ENCODE measurements around the gene AHNAK. TPM values are rescaled to one million over a fixed set of nuclear protein-coding genes. Genes with fewer than 3 reads are reported as not detected.

The AHNAK gene
- total RNA-seq, 1 experiment from 2014 or later: 11.3 TPM

DNA sequence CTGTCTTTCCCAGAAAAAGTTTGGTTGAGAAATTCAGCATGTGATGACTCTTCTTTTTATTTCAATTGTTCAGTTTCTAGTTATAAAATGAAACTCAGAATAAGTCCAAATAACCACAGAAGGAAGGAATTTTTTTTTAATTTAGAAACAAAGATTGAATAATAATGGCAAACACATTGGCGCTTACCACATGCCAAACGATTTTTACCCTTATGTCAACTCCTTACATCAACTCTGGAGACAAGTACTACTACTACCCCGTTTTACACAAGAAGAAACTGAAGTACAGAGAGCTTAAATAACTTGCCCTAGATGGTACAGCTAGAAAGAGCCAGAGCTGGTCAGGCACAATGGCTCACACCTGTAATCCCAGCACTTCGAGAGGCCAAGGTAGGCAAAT is 52.4 kb downstream of the AHNAK start:
- DNase-seq (ENCODE audit: low read depth, low spot score): no peak
- in situ Hi-C loops (cut with HindIII; ENCODE audit: low pct_unique_long_range_greater_than_20kb, low sequenced_read_pairs): no loop called here

DNA sequence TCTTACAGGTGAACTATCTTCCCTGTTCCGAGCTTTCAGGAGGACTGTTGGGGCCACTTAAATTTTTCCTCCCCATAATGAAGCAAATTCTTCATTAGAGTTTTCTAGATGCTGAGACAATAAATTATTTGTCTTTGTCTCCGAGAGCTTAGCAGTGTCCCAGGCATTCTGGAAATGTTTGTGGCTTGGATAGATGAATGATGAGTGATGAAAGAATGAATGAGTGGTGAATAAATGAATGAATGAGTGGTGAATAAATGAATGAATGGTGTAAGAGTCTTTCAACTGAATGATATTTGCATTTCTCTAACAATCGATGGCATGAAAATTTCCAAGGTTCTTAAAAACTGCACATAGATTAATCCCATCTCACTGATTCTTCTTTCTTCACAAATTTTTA is 52.8 kb downstream of the AHNAK start:
- no peak for DNase-seq (ENCODE audit: low read depth, low spot score)
- in situ Hi-C loops (cut with HindIII; ENCODE audit: low pct_unique_long_range_greater_than_20kb, low sequenced_read_pairs): no loop called here

DNA sequence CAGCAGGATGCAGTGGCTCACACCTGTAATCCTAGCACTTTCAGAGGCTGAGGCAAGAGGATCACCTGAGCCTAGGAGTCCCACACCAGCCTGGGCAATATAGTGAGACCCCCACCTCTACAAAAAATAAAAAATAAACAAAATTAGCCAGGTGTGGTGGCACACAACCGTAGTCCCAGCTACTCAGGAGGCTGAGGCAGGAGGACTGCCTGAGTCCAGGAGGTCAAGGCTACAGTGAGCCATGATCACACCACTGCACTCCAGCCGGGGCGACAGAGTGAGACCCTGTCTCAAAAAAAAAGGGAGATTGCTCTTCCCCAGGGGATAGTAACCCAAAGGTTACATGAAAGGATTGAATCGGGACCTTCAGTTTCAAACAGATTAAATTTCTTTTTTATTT is 54.0 kb downstream of the AHNAK start:
- DNase-seq (ENCODE audit: low read depth, low spot score): no peak
- in situ Hi-C loops (cut with HindIII; ENCODE audit: low pct_unique_long_range_greater_than_20kb, low sequenced_read_pairs): no loop called here

DNA sequence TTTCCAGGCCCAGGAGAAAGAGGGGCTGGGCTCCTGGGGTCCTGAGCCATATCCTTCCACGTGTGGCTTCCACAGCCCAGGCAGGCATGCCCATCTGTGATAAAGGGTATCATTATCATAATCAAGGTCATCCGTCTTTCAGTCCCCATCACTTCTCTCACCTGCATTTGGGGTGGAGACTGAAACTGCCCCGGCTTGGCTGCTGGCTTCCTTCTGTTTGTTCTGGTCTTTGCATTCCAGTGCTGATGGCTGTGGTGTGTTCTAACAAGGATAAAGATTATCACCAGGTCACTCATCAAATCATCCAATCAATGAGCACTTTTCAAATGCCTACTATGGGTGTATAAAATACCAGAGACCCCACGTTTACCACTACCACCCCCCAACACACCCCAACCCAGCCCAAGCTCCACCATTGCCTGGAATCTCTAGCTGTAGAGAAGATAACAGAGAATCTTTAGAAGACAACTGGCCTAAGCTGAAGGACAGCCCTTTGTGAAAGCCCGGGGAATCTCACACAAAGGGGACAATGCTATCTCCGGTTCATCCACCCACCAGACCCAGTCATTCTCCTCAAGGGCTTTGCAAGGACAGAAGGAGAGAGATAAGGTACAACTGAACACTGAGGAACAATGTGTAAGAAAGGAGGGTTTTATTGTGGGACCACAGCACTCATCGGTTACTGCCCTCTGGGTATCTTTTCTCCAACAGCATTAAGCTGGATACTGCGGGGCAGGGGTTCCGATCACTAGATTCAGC is 54.9 kb downstream of the AHNAK start:
- in situ Hi-C loops (cut with HindIII; ENCODE audit: low pct_unique_long_range_greater_than_20kb, low sequenced_read_pairs): no loop called here
- no peak for DNase-seq (ENCODE audit: low read depth, low spot score)

DNA sequence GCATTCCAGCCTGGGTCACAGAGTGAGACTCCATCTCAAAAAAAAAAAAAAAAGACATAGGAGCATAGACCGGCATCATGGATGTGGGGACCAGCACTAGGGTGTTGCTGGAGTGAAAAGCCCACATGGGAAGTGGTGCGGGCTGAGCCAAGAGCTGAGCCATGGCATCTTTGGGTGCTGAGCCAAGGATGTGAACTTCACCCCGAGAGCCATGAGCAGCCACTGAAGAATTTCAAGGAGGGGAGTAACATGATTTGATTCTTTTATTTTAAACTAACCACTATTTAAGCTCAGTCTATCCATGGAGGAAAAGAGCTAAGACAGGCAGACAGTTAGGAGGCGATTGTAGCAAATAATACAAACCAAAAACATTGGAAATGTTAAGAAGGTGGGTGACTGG is 57.4 kb downstream of the AHNAK start:
- in situ Hi-C loops (cut with HindIII; ENCODE audit: low pct_unique_long_range_greater_than_20kb, low sequenced_read_pairs): no loop called here
- DNase-seq (ENCODE audit: low read depth, low spot score): no peak

DNA sequence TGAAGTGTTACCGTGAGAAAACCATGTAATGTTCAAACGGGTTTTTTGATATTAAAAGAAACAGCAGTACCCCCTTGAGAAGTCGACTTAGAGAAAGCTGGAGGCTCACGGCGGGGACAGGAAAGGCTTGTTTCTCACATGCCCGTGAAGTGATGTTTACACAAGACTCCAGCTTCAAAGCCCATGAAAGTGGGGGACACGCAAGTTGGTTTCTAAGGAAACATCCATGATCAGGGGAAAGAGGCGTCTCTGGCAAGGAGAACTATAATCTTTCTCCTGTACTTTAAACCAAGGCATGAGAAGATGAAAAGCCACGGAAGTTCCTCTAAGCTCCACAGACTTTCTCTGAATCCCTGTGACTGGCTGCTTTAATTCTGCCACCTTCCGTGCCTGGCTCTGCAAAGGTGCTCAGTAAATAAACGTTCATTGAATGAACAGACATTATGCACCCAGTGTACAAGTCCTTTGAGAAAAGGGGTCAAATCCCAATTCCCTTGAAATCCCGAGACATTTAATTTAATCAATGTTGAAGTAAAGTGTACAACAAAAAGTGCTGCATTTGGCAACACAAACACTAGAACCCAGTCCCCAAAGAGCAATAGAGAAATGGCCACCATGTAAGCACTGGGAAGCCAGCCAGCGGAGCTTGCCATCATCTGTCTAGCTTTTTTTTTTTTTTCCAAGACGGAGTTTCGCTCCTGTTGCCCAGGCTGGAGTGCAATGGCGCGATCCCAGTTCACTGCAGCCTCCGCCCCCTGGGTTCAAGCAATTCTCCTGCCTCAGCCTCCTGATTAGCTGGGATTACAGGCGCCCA is 58.7 kb downstream of the AHNAK start:
- in situ Hi-C loops (cut with HindIII; ENCODE audit: low pct_unique_long_range_greater_than_20kb, low sequenced_read_pairs): no loop called here
- DNase-seq (ENCODE audit: low read depth, low spot score): no peak

DNA sequence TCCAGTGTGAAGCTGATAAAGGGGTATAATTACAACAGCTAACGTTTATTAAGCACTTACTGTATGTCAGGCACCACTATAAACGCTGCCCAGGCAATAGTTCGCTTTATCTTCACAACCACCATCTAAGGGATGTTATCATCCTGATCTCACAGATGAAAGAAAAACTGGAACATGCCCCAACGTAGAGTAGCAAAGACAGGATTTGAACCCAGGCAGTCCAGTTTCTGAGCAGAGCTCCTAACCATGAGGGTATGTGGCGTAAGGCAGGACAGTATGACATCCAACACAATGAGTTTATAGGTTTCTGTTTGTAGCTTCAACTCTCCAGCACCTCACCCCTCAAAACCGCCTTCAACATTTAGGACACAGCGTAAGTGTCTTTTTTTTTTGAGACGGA is 59.5 kb downstream of the AHNAK start:
- no peak for DNase-seq (ENCODE audit: low read depth, low spot score)
- in situ Hi-C loops (cut with HindIII; ENCODE audit: low pct_unique_long_range_greater_than_20kb, low sequenced_read_pairs): no loop called here

DNA sequence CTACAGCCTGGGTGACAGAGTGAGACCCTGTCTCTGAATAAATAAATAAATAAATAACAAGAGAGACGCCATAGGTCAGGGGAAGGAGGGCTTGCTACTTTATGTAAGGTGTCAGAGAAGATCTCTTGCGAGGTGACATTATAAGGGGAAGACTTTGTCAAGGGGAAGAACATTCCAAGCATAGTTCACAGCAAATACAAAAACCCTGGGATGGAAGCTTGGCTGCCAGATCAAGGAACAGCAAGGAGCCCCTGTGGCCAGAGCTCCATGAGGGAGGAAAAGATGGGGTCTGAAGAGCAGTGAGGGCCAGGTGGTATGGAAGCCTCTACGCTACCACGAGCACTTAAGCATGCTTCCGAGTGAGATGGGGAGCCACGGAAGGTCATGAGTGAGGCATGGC is 62.3 kb downstream of the AHNAK start:
- no peak for DNase-seq (ENCODE audit: low read depth, low spot score)
- in situ Hi-C loops (cut with HindIII; ENCODE audit: low pct_unique_long_range_greater_than_20kb, low sequenced_read_pairs): no loop called here

DNA sequence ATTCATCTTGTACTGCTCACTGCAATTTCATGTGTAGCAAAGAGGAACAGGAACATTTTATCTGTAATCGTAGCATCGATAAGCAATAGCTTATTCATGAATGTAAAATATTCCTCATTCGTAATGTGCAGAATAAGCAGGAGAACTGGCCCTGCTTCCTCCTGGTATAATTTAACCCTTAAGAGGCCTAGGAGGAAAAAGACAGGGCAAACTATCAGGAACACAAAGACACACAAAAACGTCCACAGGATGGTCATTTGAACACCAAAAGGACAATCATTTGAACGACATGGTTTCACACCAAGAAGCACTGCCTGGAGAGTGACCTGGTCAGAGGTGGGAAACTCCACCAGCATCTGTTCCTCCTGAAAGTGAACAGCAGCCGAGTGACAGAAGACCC is 63.9 kb downstream of the AHNAK start:
- in situ Hi-C loops (cut with HindIII; ENCODE audit: low pct_unique_long_range_greater_than_20kb, low sequenced_read_pairs): no loop called here

DNA sequence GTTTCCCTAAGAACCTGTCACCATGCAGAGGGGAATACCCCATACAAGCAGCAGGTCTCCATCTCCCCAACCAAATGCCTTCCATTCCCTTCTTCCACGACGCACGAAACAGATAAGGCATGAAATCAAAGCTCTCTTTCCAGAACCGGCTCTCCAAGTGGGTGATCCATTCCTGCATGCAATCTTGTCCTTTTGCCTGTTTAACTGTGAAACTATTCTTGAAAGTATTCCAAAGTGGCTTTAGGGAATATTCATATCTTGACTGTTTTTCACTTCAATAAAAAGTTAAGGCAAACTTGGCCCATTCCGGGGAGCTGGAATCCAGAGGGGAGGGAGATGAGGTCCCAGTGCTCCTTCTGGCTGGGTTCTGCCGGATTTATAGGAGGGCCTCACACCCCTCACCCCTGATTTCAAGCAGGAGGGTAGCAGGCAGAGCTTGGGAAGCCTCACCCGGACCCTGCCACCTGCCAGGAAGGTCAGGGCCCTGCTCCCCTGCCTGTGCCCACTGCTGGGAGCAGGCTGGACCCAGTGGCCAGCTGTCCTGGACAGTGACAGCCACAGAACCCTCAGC is 66.9 kb downstream of the AHNAK start:
- no peak for DNase-seq (ENCODE audit: low read depth, low spot score)
- in situ Hi-C loops (cut with HindIII; ENCODE audit: low pct_unique_long_range_greater_than_20kb, low sequenced_read_pairs): no loop called here

More for the DNA sequence above, 63.9 kb downstream of the AHNAK start:
- no peak for DNase-seq (ENCODE audit: low read depth, low spot score)

DNA sequence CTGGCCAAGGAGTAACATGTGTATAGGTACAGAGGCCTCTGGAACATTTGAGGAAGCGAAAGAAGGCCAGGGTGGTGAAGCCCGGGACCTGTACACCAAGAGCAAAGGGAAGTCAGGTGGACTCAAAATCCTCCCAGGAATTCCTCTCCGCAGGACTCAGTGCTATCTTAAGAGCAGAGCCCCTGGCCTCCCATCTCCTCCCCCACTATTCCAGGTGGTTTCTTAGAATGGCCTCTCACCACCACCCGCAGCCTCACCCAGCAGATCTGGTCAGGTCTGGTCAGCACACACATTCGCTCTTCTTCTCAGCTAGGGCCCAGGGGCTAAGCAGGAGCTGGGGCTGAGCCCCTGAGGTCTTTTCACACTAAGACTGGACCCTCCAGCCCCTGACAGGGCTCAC is 68.7 kb downstream of the AHNAK start:
- in situ Hi-C loops (cut with HindIII; ENCODE audit: low pct_unique_long_range_greater_than_20kb, low sequenced_read_pairs): no loop called here

DNA sequence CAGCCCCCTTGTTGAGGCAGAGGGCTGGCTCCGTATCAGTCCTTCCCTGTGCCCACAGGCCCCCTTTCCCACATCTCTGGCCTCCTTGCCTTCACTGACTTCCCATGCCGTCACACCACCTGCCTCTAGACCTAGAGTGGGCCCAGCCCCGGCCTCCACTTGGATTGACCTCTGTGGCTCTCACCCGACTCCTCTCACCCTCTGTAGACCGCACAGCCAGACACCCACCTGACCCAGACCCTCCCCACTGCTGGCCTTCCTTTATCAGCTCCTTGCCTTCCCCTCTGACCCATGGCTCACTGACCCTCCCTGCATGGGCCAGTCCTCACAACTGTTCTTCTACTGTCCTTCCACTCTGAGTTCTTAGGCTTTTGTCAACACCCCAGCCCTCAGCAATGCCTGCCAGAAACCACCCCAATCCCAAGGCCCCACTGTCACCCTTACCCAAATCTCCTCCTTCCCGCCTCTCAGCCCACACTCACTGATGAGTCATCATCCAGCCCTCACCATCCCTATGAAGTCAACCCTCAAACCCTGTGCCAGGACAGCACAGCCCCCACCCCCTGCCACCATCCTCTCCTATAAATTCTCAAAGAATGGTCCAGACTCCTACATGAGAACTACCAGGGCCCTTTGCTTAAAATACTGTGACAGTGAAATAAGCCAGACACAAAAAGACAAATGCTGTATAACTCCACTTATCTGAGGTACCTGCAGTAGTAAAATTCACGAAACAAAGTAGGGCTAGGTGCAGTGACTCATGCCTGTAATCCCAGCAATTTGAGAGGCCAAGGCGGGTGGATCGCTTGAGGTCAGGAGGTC is 74.3 kb downstream of the AHNAK start:
- in situ Hi-C loops (cut with HindIII; ENCODE audit: low pct_unique_long_range_greater_than_20kb, low sequenced_read_pairs): no loop called here

More for the DNA sequence above, 68.7 kb downstream of the AHNAK start:
- no peak for DNase-seq (ENCODE audit: low read depth, low spot score)

DNA sequence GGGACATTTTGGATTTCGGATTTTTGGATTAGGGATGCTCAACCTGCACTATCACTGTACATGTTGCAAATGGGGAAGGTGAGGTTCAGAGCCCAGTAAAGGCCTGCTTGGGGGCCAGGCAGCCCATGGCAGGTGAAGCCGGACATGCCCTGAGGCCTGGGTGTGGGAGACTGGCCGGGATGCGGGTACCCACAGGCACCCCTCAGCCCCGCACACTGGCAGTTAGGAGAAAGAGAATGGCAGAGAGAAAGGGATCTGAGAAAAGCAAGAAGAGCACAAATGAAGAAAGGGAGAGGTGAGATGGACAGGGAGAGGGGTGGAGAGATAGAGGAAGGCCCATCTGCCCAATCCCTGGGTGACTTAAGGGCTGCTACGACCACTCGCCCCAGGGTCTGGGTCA is 75.0 kb downstream of the AHNAK start:
- in situ Hi-C loops (cut with HindIII; ENCODE audit: low pct_unique_long_range_greater_than_20kb, low sequenced_read_pairs): no loop called here
- DNase-seq (ENCODE audit: low read depth, low spot score): no peak

More for the DNA sequence above, 74.3 kb downstream of the AHNAK start:
- no peak for DNase-seq (ENCODE audit: low read depth, low spot score)

DNA sequence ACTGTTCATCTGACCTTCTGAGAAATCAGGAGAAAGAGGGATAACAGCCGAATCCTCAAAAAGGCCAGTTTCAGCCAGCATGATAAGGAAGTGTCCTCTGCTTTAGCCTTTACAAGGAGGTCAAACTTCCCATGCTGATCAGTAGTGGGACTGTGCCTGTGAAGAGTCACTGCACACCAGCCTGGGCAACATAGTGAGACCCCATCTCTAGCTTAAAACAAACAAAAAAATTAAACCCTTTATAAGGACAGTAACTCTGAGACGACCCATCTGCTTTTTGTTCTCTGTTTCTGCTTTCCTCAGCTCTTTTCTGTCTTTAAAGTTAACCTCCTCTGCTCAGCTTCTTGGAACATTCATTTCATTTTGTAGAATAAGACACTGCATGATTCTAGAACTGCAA is 78.0 kb downstream of the AHNAK start:
- DNase-seq (ENCODE audit: low read depth, low spot score): no peak
- in situ Hi-C loops (cut with HindIII; ENCODE audit: low pct_unique_long_range_greater_than_20kb, low sequenced_read_pairs): no loop called here

DNA sequence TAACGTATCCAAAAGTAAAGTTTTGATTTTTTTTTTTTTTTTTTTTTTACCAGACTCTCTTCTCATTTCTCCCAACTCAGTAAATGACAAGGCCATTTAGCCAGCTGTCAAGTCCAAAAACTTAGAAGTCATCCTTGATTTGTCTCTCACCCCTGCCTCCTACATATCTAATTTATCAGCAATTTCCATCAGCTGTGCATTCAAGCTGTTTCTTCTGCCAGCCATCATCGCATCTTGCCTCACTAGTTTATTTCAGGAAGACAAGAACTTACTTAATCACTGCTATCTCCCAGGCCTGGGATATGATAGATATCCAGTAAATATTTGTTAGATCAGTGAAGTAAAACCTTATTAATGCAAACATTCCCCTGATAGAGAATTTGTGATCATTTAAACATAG is 80.2 kb downstream of the AHNAK start:
- in situ Hi-C loops (cut with HindIII; ENCODE audit: low pct_unique_long_range_greater_than_20kb, low sequenced_read_pairs): no loop called here
- DNase-seq (ENCODE audit: low read depth, low spot score): no peak

DNA sequence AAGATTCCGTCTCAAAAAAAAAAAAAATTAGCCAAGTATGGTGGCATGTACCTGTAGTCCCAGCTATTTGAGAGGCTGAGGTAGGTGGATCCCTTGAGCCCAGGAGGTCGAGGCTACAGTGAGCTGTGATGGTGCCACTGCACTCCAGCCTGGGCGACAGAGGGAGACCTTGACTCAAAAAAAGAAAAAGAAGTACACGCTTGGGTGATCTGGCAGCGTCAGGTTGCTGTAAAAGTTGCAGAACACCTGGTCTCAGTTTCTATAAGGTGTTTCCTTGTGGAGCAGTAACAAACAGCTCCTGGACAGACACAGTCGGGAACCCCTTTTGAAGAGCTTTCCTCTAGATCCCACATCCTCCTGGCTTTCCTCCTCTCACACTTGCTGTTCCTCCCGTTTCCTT is 82.0 kb downstream of the AHNAK start:
- in situ Hi-C loops (cut with HindIII; ENCODE audit: low pct_unique_long_range_greater_than_20kb, low sequenced_read_pairs): no loop called here
- no peak for DNase-seq (ENCODE audit: low read depth, low spot score)

DNA sequence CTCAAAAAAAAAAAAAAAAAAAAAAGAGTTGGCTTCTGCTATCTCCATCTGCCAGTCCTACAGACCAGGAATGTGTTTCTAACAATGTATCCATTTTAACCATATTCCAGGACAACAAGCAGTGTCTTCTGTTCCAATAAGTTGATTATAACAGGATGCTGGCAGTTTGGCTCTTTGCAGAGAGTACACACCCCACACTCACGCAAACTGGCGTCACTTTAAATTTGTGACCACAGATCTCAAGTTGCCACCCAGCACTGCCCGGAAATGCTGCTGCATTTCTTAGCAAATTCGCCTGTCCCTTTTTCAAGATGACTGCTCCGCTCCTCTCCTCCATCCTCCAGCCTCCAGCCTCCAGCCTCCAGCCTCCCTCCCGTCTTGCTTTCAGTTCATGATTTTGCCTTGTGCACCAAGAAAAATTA is 83.5 kb downstream of the AHNAK start:
- DNase-seq (ENCODE audit: low read depth, low spot score): peak; percentile 53
- in situ Hi-C loops (cut with HindIII; ENCODE audit: low pct_unique_long_range_greater_than_20kb, low sequenced_read_pairs): no loop called here

DNA sequence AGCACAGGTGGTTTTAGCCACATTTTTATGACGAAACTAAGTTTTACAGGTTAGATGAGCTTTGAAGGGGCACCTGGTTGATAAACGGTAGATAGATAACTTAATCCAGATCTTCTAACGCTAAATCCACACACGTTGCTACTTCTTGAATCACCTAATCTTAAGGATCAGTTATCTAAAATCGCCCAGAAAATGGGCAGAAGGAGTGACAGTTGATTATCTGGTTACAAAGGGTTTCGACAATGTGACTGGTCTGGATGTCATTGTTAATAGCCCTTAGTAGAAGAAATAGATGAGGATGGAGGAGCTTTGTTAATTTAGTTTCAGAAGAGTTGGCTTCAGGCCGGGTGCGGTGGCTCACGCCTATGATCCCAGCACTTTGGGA is 84.1 kb downstream of the AHNAK start:
- in situ Hi-C loops (cut with HindIII; ENCODE audit: low pct_unique_long_range_greater_than_20kb, low sequenced_read_pairs): no loop called here
- no peak for DNase-seq (ENCODE audit: low read depth, low spot score)

Data from SK-MEL-5 (cell line).